Stimulated activated CD4-positive, alpha-beta T cell treated with anti-CD3 and anti-CD28 coated beads, Interleukin-4, amount 100 ng/mL, for 4 hours (primary cell): ENCODE results near the gene TAS2R40.
"Not testable (repeated sequence)": the region's sequence is repeated elsewhere in the genome, so short reads cannot be mapped to it uniquely, and the experiment has no call there.

Source experiments
- DNase-seq, 2 experiments: peaks; one replicate each; pipeline ENCODE4 v3.0.0-alpha.2; 2020

Gene TAS2R40

GRCh38 chr7:143255564-143255963 lies 33.7 kb downstream of the TAS2R40 start:
- no peak for DNase-seq

- no peak for DNase-seq
Observed at GRCh38 chr7:143256325-143256724, 34.5 kb downstream of the TAS2R40 start.

- DNase-seq, result no peak
Observed at GRCh38 chr7:143256932-143257331, 35.1 kb downstream of the TAS2R40 start.

DNA sequence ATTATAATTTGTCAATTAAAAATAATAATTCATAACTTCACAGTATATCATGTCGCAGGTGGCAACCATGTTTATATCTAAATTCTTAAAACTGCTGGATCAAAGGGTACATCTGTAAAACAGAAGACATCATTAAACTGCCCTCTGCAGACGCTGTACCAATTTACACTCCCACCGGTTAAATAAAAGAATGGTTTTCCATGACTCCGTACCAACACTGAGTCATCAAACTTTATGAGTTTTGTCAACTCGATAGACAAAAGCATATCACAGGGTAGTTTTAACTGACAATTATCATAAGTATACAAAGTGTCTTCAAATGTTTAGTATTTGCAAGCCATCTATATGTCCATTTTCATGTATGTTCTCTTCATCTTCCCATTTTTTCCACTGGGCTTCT lies 35.7 kb downstream of the TAS2R40 start:
- no peak for DNase-seq

DNA sequence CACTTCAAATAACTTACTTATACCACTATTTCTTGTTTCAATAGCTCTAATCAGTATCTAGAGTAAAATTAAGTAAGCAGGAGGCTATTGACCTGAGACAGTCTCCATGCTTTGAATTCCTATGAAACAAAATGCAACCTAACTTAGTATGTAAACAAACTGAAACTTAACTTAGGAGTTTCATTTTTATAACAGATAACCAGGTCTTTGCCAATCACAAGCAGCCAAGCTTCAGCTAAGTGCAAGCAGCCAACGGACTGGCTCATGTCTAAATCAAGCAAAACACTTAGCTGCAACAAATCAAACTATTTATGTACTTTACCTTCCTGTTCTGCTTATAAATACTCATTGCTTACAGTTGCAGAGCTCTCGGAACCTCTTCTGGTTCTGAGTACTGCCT lies 37.0 kb downstream of the TAS2R40 start:
- DNase-seq, result no peak

GRCh38 chr7:143259765-143260164 lies 37.9 kb downstream of the TAS2R40 start:
- no peak for DNase-seq

DNA sequence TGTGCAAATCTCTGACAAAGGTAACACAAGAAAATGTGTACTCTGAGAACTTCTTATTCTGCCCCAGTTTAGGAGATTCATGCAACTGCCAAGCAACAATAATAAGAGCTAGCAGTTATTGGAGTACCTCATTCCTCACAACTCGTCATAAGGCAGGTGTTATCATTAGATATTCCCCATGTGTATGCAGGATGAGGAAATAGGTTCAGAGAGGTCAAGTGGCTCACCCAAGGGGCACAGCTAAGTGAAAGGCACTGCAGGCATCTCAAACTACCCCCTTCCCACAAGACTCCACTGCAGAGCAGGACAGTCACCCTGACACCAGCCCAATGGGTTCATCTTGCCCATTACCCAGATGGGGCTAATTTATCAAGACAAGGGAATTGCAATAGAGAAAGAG lies 40.1 kb downstream of the TAS2R40 start:
- DNase-seq, result no peak

- peak; percentile 81 to 82 for DNase-seq
Observed at GRCh38 chr7:143263266-143264195, 41.7 kb downstream of the TAS2R40 start, which contains the start of gene GSTK1. Gene GSTK1, plus strand, starts transcription at chr7:143263441. Its CDS starts 73 bp downstream, at chr7:143263514.

- DNase-seq, result not testable (repeated sequence)
Observed at GRCh38 chr7:143264196-143264568, 42.3 kb downstream of the TAS2R40 start.

DNA sequence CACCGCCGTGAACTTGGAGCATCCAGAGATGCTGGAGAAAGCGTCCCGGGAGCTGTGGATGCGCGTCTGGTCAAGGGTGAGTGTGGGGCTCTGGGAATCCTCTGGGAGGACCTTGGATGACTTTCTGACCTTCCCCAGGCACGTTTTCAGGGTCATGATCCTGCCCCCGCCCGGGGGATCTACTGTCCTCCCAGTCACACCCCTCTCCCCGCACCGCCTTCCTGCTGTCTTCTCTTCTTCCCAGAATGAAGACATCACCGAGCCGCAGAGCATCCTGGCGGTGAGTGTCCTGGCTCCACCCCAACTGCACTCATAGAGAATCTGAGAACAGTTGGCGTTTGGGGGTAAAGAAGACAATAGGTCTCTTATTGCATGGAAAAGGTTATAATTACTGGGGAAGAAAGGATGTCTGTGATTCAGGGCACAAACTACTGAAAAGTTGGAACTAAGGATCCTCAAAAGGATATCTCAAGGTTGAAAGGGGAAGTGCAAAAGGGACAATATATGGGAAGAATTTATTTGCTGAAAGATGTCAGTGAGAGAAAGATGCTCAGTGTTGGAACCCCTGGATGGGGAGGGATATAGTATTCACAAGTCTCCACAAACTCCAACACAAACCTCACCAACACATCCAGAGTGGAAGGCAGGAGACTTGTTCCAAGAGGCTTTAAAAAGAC lies 43.3 kb downstream of the TAS2R40 start:
- no peak for DNase-seq

DNA sequence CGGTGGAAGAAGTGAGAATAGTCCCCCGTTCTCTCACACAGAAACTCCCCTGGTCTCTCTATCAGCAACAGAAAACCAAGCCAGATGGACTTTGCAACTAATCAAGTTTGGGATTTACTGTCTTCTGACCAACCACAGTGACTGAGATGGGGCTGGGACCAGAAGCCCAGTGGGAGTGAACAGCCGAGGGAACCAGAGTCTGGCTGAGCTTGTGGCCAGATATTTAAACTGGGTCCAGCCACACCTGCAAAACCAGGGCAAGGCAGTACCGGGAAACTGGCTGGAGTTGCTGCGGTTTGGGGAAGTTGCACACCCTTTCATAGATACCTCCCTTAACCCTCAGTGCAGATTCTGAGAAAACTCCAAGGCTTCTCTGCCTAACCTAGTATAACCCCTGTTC lies 47.4 kb downstream of the TAS2R40 start:
- no peak for DNase-seq

- DNase-seq, result no peak
Observed at GRCh38 chr7:143271240-143271639, 49.4 kb downstream of the TAS2R40 start.
